RPMI8226 (cell line): ENCODE measurements around the gene DIO2.

Experiments
- DNase-seq: peaks from one replicate; pipeline ENCODE4 v3.0.0-alpha.2; 2015

DIO2 gene

DNA sequence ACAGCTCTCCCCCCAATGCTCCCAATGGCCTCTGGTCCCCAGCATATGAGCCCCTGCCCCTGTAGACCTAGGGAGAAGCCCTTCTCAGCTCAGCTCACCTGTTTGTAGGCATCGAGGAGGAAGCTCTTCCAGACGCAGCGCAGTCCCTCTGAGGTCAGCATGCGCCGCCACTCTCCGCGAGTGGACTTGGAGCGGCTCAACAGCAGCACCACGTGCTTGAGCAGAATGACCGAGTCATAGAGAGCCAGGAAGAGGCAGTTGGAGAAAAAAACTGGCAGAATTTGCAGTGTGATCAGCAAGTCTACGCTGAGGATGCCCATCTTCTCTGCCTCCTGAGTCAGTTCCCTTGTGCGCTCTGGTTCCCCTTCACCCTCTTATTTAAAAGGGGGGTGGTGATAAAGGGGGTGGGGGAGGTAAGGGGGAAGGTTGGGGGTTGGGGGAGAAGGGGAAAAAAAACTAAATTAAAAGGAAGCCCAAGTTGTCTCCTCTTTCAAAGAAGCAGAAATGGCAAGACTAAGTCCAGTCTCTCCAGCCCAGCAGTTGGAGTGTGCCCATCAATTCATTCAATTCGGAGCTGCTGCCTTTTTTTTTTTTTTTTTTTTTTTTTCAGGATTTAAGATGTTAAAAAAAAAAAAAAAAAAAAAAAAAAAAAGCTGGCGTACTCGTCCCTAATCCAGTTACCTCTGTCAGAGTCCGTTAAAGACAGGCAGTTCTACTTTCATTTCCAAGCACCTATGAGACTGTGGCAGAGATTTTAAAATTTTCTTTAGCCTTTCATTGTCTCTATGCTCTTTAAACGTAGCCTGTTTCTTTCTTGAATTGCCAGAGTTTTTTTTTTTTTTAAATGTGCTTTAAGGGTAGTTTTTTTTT is at the start of gene DIO2:
TSS of gene DIO2 (minus strand) at position 352 of the 870 bp plus-strand sequence. CDS start at position 320, 32 bp downstream.
- no peak for DNase-seq

DNA sequence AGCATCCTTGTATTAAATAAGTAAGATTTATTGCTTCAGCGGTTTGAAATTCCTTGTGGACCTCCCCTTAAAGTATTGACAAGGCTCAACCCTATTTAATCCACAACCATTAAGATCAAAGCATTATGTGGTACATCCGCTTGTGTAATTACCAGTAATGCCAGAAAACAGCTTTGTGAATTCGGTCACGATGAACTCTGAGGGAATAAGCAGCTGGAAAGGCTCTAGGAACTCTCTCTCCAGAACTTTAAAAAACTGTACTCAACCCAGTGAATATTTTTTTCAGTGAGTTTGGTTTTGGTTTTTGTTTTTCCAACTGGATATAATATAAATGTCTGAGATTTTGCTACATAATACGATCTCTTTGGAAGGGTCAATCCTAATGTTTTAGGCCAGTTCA is 49.3 kb upstream of the DIO2 start:
- no peak for DNase-seq

DNA sequence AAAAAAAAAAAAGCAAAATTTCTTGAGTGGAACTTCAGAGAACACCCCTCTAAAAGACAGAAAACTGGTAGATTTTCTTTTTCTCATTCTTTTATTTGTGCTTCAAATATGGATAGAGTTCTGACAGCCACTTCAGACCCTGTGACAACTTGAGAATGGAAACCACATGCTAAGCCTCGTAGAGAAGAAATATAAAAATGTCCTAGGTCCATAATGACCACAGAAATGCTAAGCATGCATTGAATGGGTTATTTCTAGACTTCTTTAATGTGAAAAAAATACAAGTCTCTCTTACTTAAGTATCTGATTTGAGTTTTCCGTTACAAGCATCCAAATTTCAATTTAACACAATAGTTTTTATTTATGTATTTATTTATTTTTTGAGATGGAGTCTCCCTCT is 28.3 kb upstream of the DIO2 start:
- DNase-seq: no peak

DNA sequence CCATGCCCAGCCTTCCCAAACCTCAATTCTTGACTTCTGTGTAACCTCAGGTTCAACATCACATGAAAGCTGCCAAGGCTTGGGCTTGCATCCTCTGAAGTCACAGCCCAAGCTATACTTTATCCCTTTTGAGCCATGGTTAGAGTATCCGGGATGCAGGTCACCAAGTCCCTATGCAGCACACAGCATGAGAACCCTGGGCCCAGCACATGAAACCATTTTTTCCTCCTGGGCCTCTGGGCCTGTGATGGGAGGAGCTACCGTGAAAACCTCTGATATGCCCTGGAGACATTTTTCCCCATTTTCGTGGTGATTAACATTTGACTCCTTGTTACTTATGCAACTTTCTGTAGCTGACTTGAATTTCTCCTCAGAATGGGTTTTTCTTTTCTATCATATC is 25.8 kb upstream of the DIO2 start:
- DNase-seq: no peak

DNA sequence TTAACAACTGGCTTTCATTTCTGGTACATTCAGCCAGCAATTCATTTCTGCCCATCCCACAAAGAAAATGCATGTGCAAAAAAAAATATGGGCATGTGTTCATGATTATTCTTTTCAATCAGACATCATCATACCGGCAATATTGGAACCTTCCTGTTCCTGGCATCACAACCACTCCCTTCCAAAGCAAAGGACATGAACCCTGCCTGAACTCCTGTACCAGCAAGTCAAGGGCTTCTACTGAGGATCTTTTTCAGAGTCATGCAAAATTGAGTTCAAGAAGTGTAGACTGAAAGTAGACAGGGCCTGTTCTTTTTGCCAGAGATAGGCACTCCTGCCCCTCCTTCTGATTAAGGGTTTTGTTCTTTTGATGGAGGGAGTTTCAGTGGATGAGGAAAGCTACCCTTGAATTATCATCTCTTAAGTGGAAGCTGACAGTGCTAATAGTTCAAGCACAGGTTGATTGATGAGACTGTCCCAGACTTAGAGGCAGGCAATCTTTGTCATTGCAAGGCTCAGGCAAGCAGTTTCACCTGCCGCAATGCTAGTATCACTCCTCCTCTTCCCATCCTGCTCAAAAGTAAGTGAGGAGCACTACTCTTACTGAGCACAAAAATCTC is 22.3 kb upstream of the DIO2 start:
- DNase-seq: no peak

DNA sequence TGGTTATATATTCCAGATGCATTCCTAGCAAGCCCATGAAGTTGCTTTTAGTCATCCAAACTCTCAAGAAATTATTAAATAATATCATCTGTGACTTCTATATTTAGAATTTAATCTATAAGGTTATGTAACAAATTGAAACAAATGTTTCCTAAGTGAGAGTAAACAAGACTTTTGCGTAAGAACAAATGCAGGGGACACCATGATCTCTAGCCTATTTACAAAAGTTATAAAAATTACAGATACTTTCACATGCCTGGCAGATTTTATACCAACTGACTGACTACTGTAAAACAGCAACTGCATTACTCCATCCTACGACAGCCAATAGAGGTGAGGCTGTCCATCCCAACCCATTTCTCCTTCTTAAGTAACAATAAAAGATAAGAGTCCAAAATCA is 20.4 kb upstream of the DIO2 start:
- DNase-seq: no peak

DNA sequence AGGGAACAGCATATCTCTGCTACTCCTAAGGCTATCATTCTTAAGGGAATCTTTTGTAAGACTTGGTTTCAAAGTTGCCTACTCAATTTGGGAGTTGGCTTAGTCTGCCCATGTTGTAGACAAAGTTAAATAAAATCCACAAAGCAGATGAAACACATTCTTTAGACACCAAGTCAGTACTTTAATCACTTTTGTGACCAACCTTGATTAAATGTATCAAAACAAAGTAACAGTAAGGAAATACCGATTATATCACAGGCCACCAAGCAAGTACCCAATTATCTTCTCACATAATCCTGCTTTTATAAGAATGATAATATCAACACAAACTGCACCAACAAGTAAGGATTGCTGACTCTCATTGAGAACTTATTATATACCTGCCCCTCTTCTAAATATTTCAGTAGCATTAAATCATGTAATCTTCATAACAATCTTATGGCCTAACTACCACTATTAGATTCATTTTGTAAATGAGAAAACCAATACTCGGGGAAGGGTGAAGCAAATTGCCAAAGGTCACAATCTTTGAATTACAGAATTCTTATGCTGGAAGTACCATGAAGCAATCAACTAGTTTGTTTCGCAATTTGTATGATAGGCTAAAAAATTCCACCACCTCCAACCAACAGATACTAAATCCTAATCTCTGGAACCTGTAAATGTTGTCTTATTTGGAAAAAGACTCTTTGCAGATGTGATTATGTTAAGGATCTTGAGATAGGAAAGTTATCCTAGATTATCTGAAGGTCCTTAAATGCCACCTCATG is 12.6 kb upstream of the DIO2 start:
- DNase-seq: no peak

DNA sequence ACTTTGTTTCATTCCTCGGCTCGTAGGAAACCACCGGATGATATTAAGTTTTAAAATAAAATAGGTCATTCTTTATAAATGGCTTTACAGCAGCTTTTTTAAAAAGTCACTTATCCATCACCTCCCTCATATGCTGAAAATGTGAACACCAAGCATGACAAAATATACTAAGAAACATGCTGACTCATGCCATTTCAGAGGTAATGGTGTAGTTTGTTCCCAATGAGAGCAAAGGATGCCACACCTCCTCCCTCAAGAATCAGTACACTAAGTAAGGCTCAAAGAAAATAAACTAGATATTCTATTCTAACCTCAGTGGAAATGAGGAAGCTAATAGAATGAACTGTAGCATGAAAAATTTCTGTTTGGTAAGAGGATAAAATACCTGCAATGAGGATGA is 5.5 kb upstream of the DIO2 start:
- no peak for DNase-seq

DNA sequence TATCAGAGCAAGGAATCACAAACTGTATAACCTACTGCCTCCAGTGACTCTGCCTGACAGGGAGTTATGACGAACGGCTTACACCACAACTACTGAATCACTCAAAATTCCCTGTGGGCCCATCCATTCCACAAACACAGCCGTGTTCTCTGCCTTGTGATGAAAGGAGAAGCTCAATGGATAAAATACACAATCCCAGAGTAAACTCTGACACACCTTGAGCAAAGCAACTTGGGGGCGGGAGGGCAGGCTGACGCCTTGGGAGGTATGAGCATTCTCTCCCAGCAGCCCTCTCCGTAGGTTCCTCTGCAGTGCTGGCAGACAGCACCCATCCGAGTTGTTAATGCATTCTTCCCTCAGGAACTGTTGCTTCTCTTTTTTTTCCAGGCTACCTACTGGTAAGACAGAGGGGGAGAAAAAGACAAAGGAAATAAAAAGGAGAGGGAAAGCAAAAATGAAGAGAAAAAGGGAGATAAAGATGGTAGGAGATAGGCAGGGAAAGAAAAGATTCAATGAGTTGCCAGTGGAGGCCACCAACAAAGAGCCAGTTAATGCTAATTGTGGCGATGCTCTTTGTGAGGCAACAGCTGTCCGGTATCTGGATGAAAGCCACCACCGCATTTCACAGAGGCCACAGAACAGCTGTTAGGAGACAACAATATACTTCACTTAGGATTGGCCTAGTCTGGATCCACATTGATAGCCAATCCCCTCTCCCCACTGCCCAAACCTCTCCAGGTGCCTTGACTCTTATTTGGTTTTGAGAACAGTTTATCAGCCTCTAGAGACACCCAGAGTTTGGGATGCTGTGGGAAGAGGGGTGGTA is 4.7 kb upstream of the DIO2 start:
- DNase-seq: no peak

DNA sequence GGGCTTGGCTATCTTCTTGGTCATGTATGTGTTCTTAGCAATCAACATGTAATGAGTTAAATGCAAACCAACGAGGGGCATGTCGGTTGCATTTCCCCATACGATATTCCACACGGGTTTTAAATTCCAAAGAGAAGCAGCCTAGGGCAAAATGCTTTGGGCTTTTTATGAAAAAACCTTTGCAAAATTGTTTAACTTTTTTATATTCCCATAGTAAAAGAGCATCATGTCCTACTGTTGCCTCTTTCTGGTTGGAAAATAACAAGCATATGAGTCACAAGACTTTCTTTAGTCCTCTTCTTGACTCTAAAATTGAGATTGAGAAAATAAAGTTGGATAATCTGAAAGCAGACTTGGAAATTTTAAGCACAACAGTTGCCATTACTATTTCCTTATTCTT is 3.8 kb upstream of the DIO2 start:
- no peak for DNase-seq

DNA sequence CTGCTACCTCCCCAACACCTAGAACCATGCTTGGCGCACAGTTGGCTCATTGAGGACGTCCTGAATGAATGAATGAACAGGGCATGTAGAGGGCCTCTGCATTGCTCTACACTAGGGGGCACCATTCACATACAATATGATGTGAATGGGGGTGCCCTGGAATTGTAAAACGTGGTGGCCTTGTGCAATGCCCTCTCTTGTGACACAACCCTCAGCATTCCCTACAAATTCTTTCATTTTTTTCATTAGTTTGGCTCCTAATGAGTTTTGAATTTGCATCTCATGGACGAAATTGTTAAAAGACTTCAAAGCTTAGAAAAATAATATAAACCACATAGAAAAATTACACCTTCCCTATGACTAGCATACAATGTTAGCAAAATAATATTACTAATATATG is 2.3 kb upstream of the DIO2 start:
- peak; percentile 7 for DNase-seq

DNA sequence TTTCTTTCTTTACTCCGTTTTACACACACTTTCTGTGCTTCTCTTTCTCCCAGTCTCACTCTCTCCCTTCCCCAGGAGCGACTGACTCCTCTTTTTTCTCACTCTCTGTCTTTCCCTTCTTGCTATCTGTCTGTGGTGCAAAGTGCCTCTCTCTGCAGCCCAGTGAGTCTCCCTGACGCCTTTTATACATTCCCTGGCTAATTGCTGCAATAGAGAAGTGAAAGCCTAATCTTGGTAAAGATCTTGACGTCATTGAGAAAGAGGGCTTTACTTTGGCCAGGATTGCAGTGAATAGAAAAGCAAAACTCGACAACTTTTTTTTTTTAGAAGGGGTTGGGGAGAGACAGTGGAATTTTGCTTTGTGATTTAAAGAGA is 706 bp upstream of the DIO2 start:
- DNase-seq: peak; percentile 6

DNA sequence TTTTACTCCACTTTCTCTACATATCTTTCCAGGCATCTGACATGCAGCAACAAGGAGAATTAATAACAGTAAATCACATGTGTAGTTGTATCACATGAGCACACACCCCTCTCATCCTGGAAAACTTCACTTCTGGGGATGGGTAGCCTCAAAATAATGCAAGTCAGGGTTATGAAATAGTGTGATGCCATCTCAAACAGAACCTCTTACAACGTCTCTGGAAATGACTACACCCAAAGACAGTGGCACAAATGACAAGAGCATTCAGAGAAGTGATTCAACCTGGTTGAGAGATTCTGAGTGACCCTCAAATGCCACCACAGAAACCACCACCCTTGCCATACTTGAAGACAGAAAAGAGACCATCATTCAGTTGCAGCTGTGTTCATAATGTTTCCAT is 2.8 kb downstream of the DIO2 start:
- no peak for DNase-seq

DNA sequence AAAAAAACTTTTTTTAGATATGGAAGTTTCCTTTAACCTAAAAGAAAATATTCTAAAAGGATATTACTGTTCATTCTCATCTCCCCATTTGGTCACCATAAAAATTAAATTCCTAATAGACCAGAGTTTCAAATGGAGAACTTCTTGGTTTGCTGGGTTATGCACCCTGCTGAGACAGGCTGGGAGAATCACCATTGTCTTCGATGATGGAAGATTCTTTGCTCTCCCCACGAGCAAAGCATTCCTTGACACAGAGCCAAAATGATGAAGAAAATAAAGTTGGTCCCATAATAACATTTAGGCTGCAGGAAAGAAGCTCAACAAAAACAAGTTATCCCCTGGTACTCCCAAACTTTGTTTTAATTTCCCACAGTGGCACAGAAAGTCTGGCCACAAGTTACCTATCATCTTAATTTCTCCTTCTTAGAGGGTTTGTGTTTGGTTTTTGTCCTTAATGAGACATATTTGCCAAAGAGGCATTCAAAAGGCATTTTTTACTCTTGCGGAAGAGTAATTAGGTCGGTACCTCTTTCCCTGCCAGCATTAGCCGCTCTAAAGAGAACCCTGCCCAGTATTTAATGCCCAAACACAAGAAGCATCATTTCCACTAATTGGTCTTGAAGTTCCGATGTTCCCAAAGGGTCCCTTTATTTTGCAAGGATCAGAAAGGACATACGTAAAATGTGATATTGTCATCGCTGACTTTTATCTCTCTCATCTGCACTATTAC is 4.8 kb downstream of the DIO2 start:
- no peak for DNase-seq

DNA sequence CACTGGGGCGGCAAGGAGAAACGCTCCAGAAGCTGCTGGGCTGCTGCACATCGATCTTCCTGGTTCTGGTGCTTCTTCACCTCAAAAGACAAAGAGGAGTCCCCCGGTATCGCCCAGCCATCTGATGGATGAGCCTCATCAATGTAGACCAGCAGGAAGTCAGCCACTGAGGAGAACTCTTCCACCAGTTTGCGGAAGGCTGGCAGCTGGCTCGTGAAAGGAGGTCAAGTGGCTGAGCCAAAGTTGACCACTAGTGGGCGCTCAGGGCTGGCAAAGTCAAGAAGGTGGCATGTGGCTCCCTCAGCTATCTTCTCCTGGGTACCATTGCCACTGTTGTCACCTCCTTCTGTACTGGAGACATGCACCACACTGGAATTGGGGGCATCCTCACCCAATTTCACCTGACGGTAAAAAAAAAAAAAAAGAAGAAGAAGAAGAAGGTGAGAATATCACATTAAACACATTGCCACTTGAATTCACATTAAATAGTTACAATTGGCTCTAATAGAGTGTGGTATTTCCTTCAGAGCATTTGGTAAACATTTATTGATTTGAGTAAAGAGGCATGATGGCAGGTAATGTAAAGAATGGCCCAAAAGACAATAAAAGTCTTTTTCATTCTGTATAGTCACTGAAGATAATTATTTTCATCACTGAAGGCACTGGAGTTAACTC is 8.3 kb downstream of the DIO2 start:
- peak; percentile 4 for DNase-seq

DNA sequence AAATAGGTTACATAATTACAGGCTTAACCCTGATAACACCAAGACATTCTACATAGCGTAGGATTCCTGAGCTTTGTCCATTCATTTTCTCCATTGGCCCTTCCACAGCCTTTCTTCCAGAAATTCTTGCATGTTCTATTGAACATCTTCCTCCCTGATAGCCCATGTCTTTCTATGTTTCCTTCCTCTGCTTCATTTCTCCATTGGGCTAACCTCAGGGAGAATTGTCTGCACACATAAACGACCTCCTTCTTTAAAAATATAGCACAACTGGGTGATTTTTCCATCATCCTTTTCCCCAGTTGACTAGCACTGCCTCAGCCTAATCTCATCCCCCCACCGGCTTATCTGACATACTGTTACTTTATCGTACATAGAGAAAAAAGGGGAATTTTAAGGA is 11.2 kb downstream of the DIO2 start:
- no peak for DNase-seq

DNA sequence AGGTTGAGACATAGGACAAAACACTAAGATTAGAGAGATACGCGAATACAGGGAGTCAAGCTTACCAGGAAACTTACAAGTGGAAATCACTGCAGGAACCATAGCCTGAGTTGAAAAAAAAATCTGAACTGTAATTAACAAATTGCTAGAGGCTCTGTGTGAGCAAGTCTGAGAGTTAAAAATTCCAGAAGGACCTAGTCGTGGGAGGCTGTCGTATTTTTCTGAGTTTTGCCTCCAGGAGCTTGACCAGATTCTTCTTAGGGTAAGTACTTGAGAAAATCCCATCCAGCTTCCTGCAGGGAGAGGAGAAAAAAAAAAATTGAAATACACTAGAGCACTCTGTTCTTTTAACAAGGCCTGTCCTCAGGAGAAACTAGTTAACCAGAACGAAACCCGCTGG is 22.7 kb downstream of the DIO2 start:
- no peak for DNase-seq

DNA sequence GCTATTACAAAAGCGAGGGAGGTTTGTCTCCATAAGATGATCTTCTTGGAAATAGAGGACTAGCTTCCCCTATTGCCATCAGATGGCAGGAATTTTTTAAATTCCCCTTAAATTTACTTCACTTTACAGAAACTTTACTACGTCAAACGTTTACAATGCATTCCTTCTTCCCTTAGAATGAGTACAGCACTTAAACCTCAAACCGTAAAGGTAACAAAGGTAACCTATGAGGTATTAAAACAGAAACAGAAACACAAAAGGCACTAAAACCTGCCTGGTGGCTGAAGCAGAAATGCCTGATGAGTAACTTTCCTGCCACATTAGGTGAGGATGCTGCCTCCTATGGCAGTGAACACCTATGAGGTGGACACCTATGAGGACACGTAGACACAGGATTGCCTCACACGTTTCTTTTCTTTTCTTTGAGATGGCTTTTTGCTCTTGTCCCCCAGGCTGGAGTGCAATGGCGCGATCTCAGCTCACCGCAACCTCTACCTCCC is 25.0 kb downstream of the DIO2 start:
- no peak for DNase-seq

DNA sequence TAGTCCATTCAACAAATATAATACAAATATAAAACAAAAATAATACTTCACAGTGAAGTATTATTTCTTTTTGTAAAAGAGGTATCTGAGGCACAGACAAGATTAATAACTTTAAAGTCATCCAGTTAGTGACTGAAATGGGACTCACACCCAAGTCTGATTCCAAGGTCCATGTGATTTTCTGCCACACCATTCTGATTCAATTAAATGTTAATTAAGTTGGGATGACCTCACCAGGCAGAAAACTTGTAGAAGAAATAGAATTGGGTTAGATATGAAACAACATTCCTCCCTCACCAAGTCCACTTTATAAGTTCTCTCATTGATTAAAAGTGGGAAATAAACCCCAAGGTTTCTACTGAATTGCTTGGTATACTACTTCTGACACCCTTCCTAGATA is 34.4 kb downstream of the DIO2 start:
- no peak for DNase-seq

DNA sequence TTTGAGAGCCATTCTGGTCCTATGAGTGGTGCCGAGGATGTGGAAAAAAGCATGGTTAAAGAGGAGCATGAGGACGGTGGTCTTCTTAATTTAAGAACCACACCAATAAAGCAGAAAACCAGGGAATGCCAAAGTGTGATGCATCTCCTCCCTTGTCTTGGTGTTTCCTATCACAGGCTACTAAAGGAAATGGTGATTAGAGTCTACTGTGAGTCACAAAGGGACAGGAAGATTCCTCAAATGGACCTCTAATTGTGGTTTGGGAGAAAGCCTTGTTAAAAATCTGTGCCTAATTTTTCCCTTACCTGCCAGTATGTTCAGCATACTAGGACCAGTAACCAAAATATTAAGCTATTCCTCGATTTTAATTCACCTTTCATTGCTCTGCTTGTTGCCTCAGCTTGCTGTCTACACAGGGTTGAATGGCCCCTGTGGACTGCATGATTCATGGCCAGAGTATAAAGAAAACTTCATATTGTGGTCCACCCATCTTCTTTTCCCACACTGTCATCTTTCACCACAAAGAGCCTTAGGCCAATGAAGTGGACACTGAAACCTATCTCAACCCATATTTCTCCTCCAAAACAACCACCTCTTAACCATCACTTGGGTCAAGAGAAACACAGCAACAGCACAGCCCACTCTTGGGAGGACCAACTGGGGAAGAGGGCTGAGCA is 38.8 kb downstream of the DIO2 start:
- no peak for DNase-seq
